ENCODE results near the gene C1R. TPM values are rescaled to one million over a fixed set of nuclear protein-coding genes. Genes with fewer than 3 reads are reported as not detected.

The C1R gene
- total RNA-seq, 4 donors from 2014 or later, result 68.5 to 154 (median 125) TPM

- peaks cover 10 to 28% (median 18%) of the 10 kb centered on the region in 4 donors for H3K4me1 ChIP-seq
- no peak for DNase-seq
- WGBS, 2 donors (ENCODE audit: low coverage in 1 of 2), result 74 to 88% methylated on average over 5 to 7 of the region's 7 CpGs
- intact Hi-C loops (cut with DNase I; ENCODE audit: low total_unique reads) (no loop called here), in situ Hi-C loops (cut with MboI; ENCODE audit: low pct_ligation_motif_present in 1 of 4, low pct_unique_long_range_greater_than_20kb in 1 of 4, low sequenced_read_pairs in 3 of 4) (no loop called here)
- no peaks in the 10 kb centered on the region for H3K36me3 ChIP-seq
- peak within 1 kb of the TSS; percentile 52 to 68 (median 64) for H3K27ac ChIP-seq
- no peaks in the 10 kb centered on the region for H3K9me3 ChIP-seq
- peaks cover 20% of the 10 kb centered on the region for H3K27me3 ChIP-seq
- TF ChIP-seq POLR2AphosphoS5 (IDR thresholded peaks at IDR 0.05) (no peak), POLR2A (IDR thresholded peaks at IDR 0.05) (peak; percentile 14), CTCF (IDR thresholded peaks at IDR 0.05) (no peak), EP300 (IDR thresholded peaks at IDR 0.05; ENCODE audit: low read depth) (no peak)
- peak within 1 kb of the TSS; percentile 40 to 62 (median 56) for H3K4me3 ChIP-seq
These were observed 36.5 kb upstream of the C1R start, which contains the start of gene RBP5 for GRCh38 chr12:7128681-7129286. Gene RBP5, minus strand, starts transcription at chr12:7128889. Its CDS starts 114 bp downstream, at chr12:7128775.

- no peak for DNase-seq
- H3K27me3 ChIP-seq, result peaks cover 20% of the 10 kb centered on the region
- H3K4me1 ChIP-seq, result peaks cover 10 to 28% (median 18%) of the 10 kb centered on the region in 4 donors
- intact Hi-C loops (cut with DNase I; ENCODE audit: low total_unique reads), result no loop called here
- H3K36me3 ChIP-seq, result no peaks in the 10 kb centered on the region
- 78 to 79% methylated on average over 1 to 17 of the region's 17 CpGs for WGBS, 2 donors (ENCODE audit: low coverage in 1 of 2)
- H3K27ac ChIP-seq, result peak overlapping the region in 1 of 4 donors; percentile 26
- TF ChIP-seq EP300 (IDR thresholded peaks at IDR 0.05; ENCODE audit: low read depth), result no peak
- no peak for TF ChIP-seq POLR2AphosphoS5 (IDR thresholded peaks at IDR 0.05)
- no peak for TF ChIP-seq POLR2A (IDR thresholded peaks at IDR 0.05)
- TF ChIP-seq CTCF (IDR thresholded peaks at IDR 0.05), result no peak
- H3K4me3 ChIP-seq, result no peak overlapping the region
- no peaks in the 10 kb centered on the region for H3K9me3 ChIP-seq
- in situ Hi-C loops (cut with MboI; ENCODE audit: low pct_ligation_motif_present in 1 of 4, low pct_unique_long_range_greater_than_20kb in 1 of 4, low sequenced_read_pairs in 3 of 4), result no loop called here
These were observed 35.8 kb upstream of the C1R start for GRCh38 chr12:7127916-7128626.

GRCh38 chr12:7125632-7126227 is 33.5 kb upstream of the C1R start:
- DNase-seq, result no peak
- Histone ChIP-seq H3K27ac (no peak overlapping the region), H3K27me3 (peaks cover 11% of the 10 kb centered on the region), H3K4me1 (peaks cover 6 to 17% (median 14%) of the 10 kb centered on the region in 4 donors), H3K36me3 (no peaks in the 10 kb centered on the region), H3K9me3 (no peaks in the 10 kb centered on the region), H3K4me3 (no peak overlapping the region)
- in situ Hi-C loops (cut with MboI; ENCODE audit: low pct_ligation_motif_present in 1 of 4, low pct_unique_long_range_greater_than_20kb in 1 of 4, low sequenced_read_pairs in 3 of 4) (no loop called here), intact Hi-C loops (cut with DNase I; ENCODE audit: low total_unique reads) (no loop called here)
- WGBS, 2 donors (ENCODE audit: low coverage in 1 of 2), result 69 to 70% methylated on average over 4 of the region's 4 CpGs
- no peak for TF ChIP-seq CTCF (IDR thresholded peaks at IDR 0.05)
- TF ChIP-seq POLR2AphosphoS5 (IDR thresholded peaks at IDR 0.05), result no peak
- no peak for TF ChIP-seq POLR2A (IDR thresholded peaks at IDR 0.05)
- no peak for TF ChIP-seq EP300 (IDR thresholded peaks at IDR 0.05; ENCODE audit: low read depth)
